Esophagus muscularis mucosa (tissue), 4 donors: ENCODE data around the gene SH3RF2. TPM values are rescaled to one million over a fixed set of nuclear protein-coding genes. Genes with fewer than 3 reads are reported as not detected.

Experiments used
- DNase-seq: peaks from one replicate; pipeline ENCODE4 v3.0.0-alpha.2; 2017; ENCODE audit errors: extremely low spot score
- H3K27ac ChIP-seq, 4 donors: fragments of 200-600 bp; sonication (generic); replicated peaks in 1 of 4; 1 replicate in 3 of 4; 2 replicates in 1 of 4; pipeline ENCODE4 v1.5.1; 2016 to 2019; ENCODE audit warnings: mild to moderate bottlenecking in 1 of 4
- H3K27me3 ChIP-seq, 4 donors: fragments of 200-600 bp; sonication (generic); one replicate each; pipeline versions ENCODE4 v1.5.1 to v1.6.0; 2016 to 2019
- H3K36me3 ChIP-seq, 4 donors: fragments of 200-600 bp; sonication (generic); one replicate each; pipeline ENCODE4 v1.5.1; 2016 to 2019
- H3K4me1 ChIP-seq, 4 donors: fragments of 200-600 bp; sonication (generic); one replicate each; pipeline ENCODE4 v1.5.1; 2016 to 2019
- H3K4me3 ChIP-seq, 4 donors: fragments of 200-600 bp; sonication (generic); 1 replicate in 2 of 4; 2 replicates in 2 of 4; pipeline ENCODE4 v1.5.1; 2016 to 2019; ENCODE audit warnings: mild to moderate bottlenecking in 4 of 4, moderate library complexity in 1 of 4
- H3K9me3 ChIP-seq, 4 donors: fragments of 200-600 bp; sonication (generic); 1 replicate in 3 of 4; 2 replicates in 1 of 4; pipeline ENCODE4 v1.5.1; 2016 to 2019
- EP300 ChIP-seq: sonication (generic); formaldehyde crosslinking; IDR thresholded peaks from one replicate; pipeline ENCODE4 v1.6.1; 2017; ENCODE audit warnings: antibody characterized with exemption
- POLR2A ChIP-seq: fragments of 450-650 bp; IDR thresholded peaks from one replicate; pipeline ENCODE4 v1.6.1; 2017; ENCODE audit warnings: antibody characterized with exemption, moderate library complexity, mild to moderate bottlenecking, low read depth
- POLR2AphosphoS5 ChIP-seq, 2 donors: sonication (generic); formaldehyde crosslinking; IDR thresholded peaks; one replicate each; pipeline ENCODE4 v1.6.1; 2017; ENCODE audit warnings: antibody characterized with exemption in 2 of 2
- WGBS: methylation state at CpG from one replicate; pipeline ENCODE4 v1.1.5; 2018; 5-methylcytosine and 5-hydroxymethylcytosine counted together
- intact Hi-C: fragments of 100-400 bp; cut with DNase I; formaldehyde crosslinking; loops from one replicate; pipeline ENCODE4 v1.15.1; 2023
- total RNA-seq, 4 donors: library from RNA; depleted of rRNA; stranded (reverse); fragments of >200 nt; gene quantifications; one replicate each; pipeline versions ENCODE4 v1.1.0 to v1.2.1, GENCODE V29; 2016
- TF ChIP-seq, protein P1 (sequence below), 3 experiments: fragments of 200-600 bp in 2 of 3; fragments of 450-650 bp in 1 of 3; sonication (generic) in 2 of 3; IDR thresholded peaks; one replicate each; pipeline ENCODE4 v1.5.1; 2017 to 2019; ENCODE audit warnings: antibody characterized with exemption in 3 of 3, mild to moderate bottlenecking in 2 of 3, moderate library complexity in 1 of 3

Gene SH3RF2
- total RNA-seq, 4 donors from 2014 or later, result 0.66 to 2.1 (median 1.5) TPM

DNA sequence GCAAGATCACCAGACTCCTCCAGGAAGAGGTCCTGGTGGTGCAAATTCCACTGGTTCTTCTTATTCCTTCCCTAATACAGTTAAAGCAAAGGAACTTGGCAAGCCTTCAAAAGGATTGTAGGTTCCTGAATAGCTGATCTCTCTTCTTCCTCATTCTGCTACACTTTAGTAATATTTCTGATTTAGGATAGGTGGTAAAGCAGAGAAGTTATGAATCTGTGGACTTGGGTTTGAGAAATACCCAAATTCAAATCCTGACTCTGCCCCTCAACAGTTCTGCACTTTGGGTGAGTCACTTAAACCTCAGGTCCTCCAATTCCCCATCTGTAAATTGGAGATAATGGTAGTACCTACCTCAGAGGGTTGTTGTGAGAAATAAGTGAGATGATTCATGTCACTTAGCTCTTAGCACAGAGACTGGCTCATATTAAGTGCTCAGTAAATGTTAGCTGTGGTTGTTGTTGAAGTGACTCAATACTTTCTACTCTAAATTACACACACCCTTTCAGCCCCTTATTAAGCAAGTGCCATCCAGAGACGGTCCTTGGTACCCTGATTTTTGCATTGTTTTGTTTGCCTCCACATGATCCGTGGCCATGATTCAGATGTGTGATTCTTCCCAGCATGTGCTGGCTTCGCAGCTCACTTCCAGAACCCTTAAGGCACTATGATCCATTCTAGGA, 5.2 kb downstream of the SH3RF2 start:
- H3K4me1 ChIP-seq, result peaks cover 8 to 14% (median 11%) of the 10 kb centered on the region in 4 donors
- TF ChIP-seq, protein P1, sequence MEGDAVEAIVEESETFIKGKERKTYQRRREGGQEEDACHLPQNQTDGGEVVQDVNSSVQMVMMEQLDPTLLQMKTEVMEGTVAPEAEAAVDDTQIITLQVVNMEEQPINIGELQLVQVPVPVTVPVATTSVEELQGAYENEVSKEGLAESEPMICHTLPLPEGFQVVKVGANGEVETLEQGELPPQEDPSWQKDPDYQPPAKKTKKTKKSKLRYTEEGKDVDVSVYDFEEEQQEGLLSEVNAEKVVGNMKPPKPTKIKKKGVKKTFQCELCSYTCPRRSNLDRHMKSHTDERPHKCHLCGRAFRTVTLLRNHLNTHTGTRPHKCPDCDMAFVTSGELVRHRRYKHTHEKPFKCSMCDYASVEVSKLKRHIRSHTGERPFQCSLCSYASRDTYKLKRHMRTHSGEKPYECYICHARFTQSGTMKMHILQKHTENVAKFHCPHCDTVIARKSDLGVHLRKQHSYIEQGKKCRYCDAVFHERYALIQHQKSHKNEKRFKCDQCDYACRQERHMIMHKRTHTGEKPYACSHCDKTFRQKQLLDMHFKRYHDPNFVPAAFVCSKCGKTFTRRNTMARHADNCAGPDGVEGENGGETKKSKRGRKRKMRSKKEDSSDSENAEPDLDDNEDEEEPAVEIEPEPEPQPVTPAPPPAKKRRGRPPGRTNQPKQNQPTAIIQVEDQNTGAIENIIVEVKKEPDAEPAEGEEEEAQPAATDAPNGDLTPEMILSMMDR (IDR thresholded peaks at IDR 0.05), result no peak
- no peak for TF ChIP-seq POLR2AphosphoS5 (IDR thresholded peaks at IDR 0.05)
- TF ChIP-seq EP300, result no peak
- no peak for TF ChIP-seq POLR2A
- H3K36me3 ChIP-seq, result no peaks in the 10 kb centered on the region
- H3K27me3 ChIP-seq, result no peaks in the 10 kb centered on the region
- H3K27ac ChIP-seq, result no peak overlapping the region
- 93% methylated on average over 3 of the region's 3 CpGs for WGBS
- no peaks in the 10 kb centered on the region for H3K9me3 ChIP-seq
- no peak overlapping the region for H3K4me3 ChIP-seq
- DNase-seq, result no peak
- intact Hi-C loops, result no loop called here

DNA sequence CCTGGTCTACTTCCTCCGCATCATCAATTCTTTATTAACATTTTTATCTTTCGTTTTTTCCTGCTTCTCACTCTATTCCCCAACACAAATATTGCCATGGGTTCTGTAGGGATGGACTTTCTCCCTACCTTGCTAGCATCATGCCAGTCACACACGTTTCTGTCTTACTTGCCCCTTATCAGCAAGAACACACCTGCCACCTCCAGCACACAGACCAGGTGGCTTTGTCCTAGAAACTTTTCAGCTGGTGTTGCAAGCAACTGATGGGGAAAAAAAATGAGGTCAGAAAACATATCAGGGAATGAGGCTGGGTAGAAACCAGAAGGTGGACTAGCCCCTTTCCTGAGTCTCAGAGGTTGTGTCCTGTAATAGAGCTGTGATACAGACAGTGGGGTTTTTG, 5.8 kb downstream of the SH3RF2 start:
- no peak overlapping the region for H3K4me3 ChIP-seq
- TF ChIP-seq POLR2A, result no peak
- TF ChIP-seq, protein P1 (IDR thresholded peaks at IDR 0.05), result no peak
- TF ChIP-seq EP300, result no peak
- TF ChIP-seq POLR2AphosphoS5 (IDR thresholded peaks at IDR 0.05), result no peak
- H3K27ac ChIP-seq, result no peak overlapping the region
- DNase-seq, result no peak
- intact Hi-C loops, result no loop called here
- no peaks in the 10 kb centered on the region for H3K36me3 ChIP-seq
- H3K27me3 ChIP-seq, result no peaks in the 10 kb centered on the region
- 73% methylated on average over 3 of the region's 3 CpGs for WGBS
- no peaks in the 10 kb centered on the region for H3K9me3 ChIP-seq
- peaks cover 4 to 14% (median 7%) of the 10 kb centered on the region in 4 donors for H3K4me1 ChIP-seq

DNA sequence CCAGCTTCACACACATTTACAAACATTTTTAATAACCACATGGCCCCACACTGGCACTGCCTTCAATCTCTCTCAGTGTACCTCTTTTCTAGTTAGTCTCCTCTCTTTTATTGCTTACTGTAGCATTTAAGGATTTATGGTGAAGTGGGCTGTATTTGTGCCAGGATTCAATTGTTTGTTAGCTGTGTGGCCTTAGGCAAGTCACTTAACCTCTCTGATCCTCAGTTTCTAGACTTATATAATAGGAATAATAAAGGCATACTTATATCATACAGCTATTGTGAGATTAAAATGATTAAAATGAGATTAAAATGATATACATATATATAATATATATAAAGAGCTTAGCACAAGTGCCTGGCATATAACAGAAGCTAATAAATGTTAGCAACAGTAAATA, 6.4 kb downstream of the SH3RF2 start:
- Histone ChIP-seq H3K36me3 (no peaks in the 10 kb centered on the region), H3K27me3 (no peaks in the 10 kb centered on the region), H3K27ac (no peak overlapping the region), H3K4me1 (peaks cover 3 to 12% (median 5%) of the 10 kb centered on the region in 4 donors), H3K4me3 (no peak overlapping the region), H3K9me3 (no peaks in the 10 kb centered on the region)
- no peak for DNase-seq
- TF ChIP-seq, protein P1 (IDR thresholded peaks at IDR 0.05), result no peak
- TF ChIP-seq POLR2AphosphoS5 (IDR thresholded peaks at IDR 0.05) (no peak), POLR2A (no peak), EP300 (no peak)
- intact Hi-C loops, result no loop called here

DNA sequence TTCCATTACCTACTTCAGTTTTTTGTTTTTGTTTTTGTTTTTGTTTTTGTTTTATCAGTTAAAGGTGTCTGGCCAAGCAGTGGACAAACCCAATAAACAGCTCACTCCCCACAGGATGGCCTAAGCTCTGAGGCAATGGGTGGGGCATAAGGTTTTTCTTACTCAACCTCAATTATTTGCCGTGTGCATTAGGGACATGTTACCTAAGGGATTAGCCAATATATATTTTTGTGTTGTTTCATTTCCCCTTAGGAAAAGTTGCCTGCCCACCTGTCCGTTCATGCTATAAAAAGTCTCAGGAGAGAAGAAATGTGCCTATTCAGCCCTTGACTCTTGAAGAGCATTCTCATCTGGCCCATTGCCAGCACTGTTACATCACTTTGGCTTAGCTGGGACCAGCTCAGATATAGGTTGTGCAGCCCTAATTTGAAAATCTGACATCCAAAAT, 7.3 kb downstream of the SH3RF2 start:
- no peaks in the 10 kb centered on the region for H3K9me3 ChIP-seq
- intact Hi-C loops, result no loop called here
- 62% methylated on average over 2 of the region's 2 CpGs for WGBS
- H3K27me3 ChIP-seq, result no peaks in the 10 kb centered on the region
- TF ChIP-seq POLR2A (no peak), POLR2AphosphoS5 (IDR thresholded peaks at IDR 0.05) (no peak), EP300 (no peak)
- TF ChIP-seq, protein P1 (IDR thresholded peaks at IDR 0.05), result no peak
- H3K4me3 ChIP-seq, result no peak overlapping the region
- peaks cover 0 to 8% (median 0%) of the 10 kb centered on the region in 4 donors for H3K4me1 ChIP-seq
- no peak overlapping the region for H3K27ac ChIP-seq
- H3K36me3 ChIP-seq, result no peaks in the 10 kb centered on the region
- no peak for DNase-seq

GRCh38 chr5:145944328-145944727, 8.0 kb downstream of the SH3RF2 start:
- intact Hi-C loops, result no loop called here
- Histone ChIP-seq H3K36me3 (no peaks in the 10 kb centered on the region), H3K4me1 (peaks cover 0 to 9% (median 0%) of the 10 kb centered on the region in 4 donors), H3K4me3 (no peak overlapping the region), H3K27ac (no peak overlapping the region), H3K9me3 (no peaks in the 10 kb centered on the region), H3K27me3 (no peaks in the 10 kb centered on the region)
- TF ChIP-seq POLR2AphosphoS5 (IDR thresholded peaks at IDR 0.05) (no peak), EP300 (no peak), POLR2A (no peak)
- TF ChIP-seq, protein P1 (IDR thresholded peaks at IDR 0.05), result no peak
- WGBS, result 80% methylated on average over 3 of the region's 3 CpGs
- no peak for DNase-seq
